T-helper 1 cell (primary cell): ENCODE results near the gene NPC1L1.

Source experiments
- DNase-seq, 5 donors: peaks; one replicate each; pipeline ENCODE4 v3.0.0-alpha.2; 2012 to 2020

NPC1L1 gene

GRCh38 chr7:44470628-44471245 lies 70.4 kb downstream of the NPC1L1 start:
- no peak for DNase-seq

- DNase-seq, result no peak
These were observed 71.0 kb downstream of the NPC1L1 start for GRCh38 chr7:44470135-44470479.

- DNase-seq, result no peak
These were observed 71.5 kb downstream of the NPC1L1 start for GRCh38 chr7:44469461-44470134.

GRCh38 chr7:44467217-44467548 lies 73.9 kb downstream of the NPC1L1 start:
- no peak for DNase-seq

DNA sequence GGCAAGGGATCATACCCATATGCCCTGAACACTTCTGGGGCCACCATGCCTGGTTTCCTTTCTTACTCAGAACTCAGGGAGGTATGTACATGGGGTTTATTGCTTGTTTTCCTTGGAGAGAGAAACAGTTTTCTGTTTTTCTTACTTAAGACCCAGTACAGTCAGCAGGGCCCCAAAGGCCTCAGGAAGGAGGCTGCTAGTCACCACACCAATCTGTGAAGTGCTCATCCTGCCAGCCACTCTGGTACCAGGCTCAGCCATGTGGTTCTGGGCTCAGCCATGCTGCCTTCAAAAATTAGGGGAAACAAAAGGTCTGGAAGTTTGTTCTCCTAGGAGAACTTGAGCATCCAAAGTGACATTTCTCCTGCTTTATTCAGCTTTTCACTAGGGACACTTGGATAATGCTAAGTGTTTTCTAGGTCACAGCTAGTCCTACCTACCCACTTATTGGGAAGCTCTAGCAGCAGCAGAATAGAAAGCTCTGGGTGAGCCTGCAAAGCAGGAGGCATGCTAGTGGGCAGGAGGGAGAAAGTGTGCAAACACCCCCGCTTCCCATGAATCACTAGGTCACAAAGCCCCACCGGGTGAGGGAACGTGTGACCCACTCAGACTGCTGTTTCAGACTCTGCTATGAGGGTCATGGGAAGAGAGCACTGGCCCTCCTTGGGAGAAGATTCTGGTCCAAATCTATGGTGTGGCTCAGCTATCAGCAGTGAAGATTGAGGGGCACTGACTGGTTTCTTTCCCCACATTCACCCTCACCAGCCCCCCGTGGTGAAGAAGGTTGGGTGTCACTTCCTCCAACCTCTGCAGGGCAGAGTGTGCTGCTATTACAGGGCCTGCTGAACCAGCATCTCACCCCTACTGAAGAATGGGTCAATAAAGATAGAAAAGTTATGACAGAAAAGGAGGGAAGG lies 74.6 kb downstream of the NPC1L1 start:
- no peak for DNase-seq

DNA sequence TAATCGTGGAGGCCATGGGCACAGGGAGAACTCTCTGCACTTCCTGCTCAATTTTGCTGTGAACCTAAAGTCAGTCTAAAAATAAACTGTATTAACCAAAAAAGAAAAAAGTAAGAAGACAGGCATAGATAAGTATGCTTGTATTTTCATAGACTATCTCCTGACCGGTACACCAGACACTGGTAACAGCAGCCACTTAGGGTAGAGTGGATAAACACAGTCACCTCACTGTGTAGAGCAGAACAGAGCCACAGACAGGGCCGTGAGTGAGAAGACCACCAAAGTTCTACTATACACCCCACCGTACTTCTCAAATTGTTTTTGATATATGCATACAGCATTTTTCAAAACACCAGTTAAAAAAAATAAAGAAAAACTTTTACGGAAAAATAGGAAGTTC lies 75.6 kb downstream of the NPC1L1 start:
- no peak for DNase-seq

- no peak for DNase-seq
These were observed 77.8 kb downstream of the NPC1L1 start for GRCh38 chr7:44463169-44463808.
